ENCODE measurements around the gene MRPL51. TPM values are rescaled to one million over a fixed set of nuclear protein-coding genes. Genes with fewer than 3 reads are reported as not detected.
A peak's percentile ranks its signal among the peaks of the same experiment; 100 is the strongest.
"Not testable (repeated sequence)": the region's sequence is repeated elsewhere in the genome, so short reads cannot be mapped to it uniquely, and the experiment has no call there.

Gene MRPL51
- total and polyA plus RNA-seq, 2 experiments from 2014 or later, result 68.3 to 301 TPM

- H3K9ac ChIP-seq, result no peak overlapping the region
- in situ Hi-C loops (cut with MboI), result no loop called here
- H2AFZ ChIP-seq, result no peak overlapping the region
- no peaks in the 10 kb centered on the region for H3K4me1 ChIP-seq (ENCODE audit: insufficient read depth)
- no peaks in the 10 kb centered on the region for H3K27me3 ChIP-seq (replicated peaks; ENCODE audit: insufficient read depth)
- H3K4me2 ChIP-seq (ENCODE audit: unreplicated experiment), result no peak overlapping the region
- no peaks in the 10 kb centered on the region for H4K20me1 ChIP-seq (ENCODE audit: insufficient read depth)
- H3K9me2 ChIP-seq (ENCODE audit: insufficient read depth), result no peaks in the 10 kb centered on the region
- peaks cover 17% of the 10 kb centered on the region; the same call in 1 of the 2 replicates for H3K36me3 ChIP-seq (ENCODE audit: low read depth)
- 95% methylated on average over 12 of the region's 12 CpGs for WGBS, 2 experiments (ENCODE audit: low coverage in 1 of 2, low lambda C conversion rate in 2 of 2, missing lambda C conversion rate in 2 of 2)
- TF ChIP-seq EZH2phosphoT487 (IDR thresholded peaks at IDR 0.05; ENCODE audit: insufficient read depth, low read depth), result no peak
- TF ChIP-seq EZH2 (IDR thresholded peaks at IDR 0.05; ENCODE audit: insufficient read depth, poor library complexity, severe bottlenecking), result no peak
- no peak overlapping the region for H3K27ac ChIP-seq
- H3K4me3 ChIP-seq, result no peak overlapping the region
- no peaks in the 10 kb centered on the region for H3K9me3 ChIP-seq (ENCODE audit: low read depth)
- DNase-seq, result no peak
- H3K79me2 ChIP-seq (ENCODE audit: insufficient read depth), result peaks cover 54% of the 10 kb centered on the region
- H3F3A ChIP-seq (ENCODE audit: insufficient read depth), result no peaks in the 10 kb centered on the region
Measured at GRCh38 chr12:6507102-6507998, 14.3 kb upstream of the MRPL51 start.

- Histone ChIP-seq H3K9me3 (ENCODE audit: low read depth) (no peaks in the 10 kb centered on the region), H4K20me1 (ENCODE audit: insufficient read depth) (no peaks in the 10 kb centered on the region), H3K27ac (no peak overlapping the region), H3K4me1 (ENCODE audit: insufficient read depth) (0 out of 2 replicates have a peak, but pooled peaks cover 2% of the 10 kb centered on the region), H3K9ac (no peak overlapping the region), H3K27me3 (replicated peaks; ENCODE audit: insufficient read depth) (no peaks in the 10 kb centered on the region), H3F3A (ENCODE audit: insufficient read depth) (no peaks in the 10 kb centered on the region), H3K4me2 (ENCODE audit: unreplicated experiment) (no peak overlapping the region), H3K79me2 (ENCODE audit: insufficient read depth) (peaks cover 80% of the 10 kb centered on the region), H3K9me2 (ENCODE audit: insufficient read depth) (no peaks in the 10 kb centered on the region), H3K4me3 (no peak overlapping the region), H2AFZ (no peak overlapping the region), H3K36me3 (ENCODE audit: low read depth) (peaks cover 22% of the 10 kb centered on the region; the same call in 1 of the 2 replicates)
- DNase-seq, result no peak
- TF ChIP-seq EZH2phosphoT487 (IDR thresholded peaks at IDR 0.05; ENCODE audit: insufficient read depth, low read depth) (no peak), EZH2 (IDR thresholded peaks at IDR 0.05; ENCODE audit: insufficient read depth, poor library complexity, severe bottlenecking) (no peak)
- in situ Hi-C loops (cut with MboI), result no loop called here
- WGBS, 2 experiments (ENCODE audit: low coverage in 1 of 2, low lambda C conversion rate in 2 of 2, missing lambda C conversion rate in 2 of 2), result 85 to 86% methylated on average over 2 of the region's 2 CpGs
Measured at GRCh38 chr12:6500466-6500865, 7.4 kb upstream of the MRPL51 start.

GRCh38 chr12:6497291-6497690, 4.2 kb upstream of the MRPL51 start:
- H3K27ac ChIP-seq; H3K9me3 ChIP-seq (ENCODE audit: low read depth); H3K4me3 ChIP-seq; H4K20me1 ChIP-seq (ENCODE audit: insufficient read depth); H2AFZ ChIP-seq; H3K27me3 ChIP-seq (replicated peaks; ENCODE audit: insufficient read depth); H3K9me2 ChIP-seq (ENCODE audit: insufficient read depth); in situ Hi-C loops (cut with MboI); H3K4me2 ChIP-seq (ENCODE audit: unreplicated experiment); DNase-seq; H3K9ac ChIP-seq: not testable (repeated sequence)
- WGBS, 2 experiments (ENCODE audit: low coverage in 1 of 2, low lambda C conversion rate in 2 of 2, missing lambda C conversion rate in 2 of 2), result 94 to 98% methylated on average over 3 of the region's 3 CpGs
- Histone ChIP-seq H3K4me1 (ENCODE audit: insufficient read depth) (peaks cover 15% of the 10 kb centered on the region), H3K79me2 (ENCODE audit: insufficient read depth) (peaks cover 75% of the 10 kb centered on the region), H3K36me3 (ENCODE audit: low read depth) (peaks cover 22% of the 10 kb centered on the region; the same call in 1 of the 2 replicates), H3F3A (ENCODE audit: insufficient read depth) (peaks cover 12% of the 10 kb centered on the region)

DNA sequence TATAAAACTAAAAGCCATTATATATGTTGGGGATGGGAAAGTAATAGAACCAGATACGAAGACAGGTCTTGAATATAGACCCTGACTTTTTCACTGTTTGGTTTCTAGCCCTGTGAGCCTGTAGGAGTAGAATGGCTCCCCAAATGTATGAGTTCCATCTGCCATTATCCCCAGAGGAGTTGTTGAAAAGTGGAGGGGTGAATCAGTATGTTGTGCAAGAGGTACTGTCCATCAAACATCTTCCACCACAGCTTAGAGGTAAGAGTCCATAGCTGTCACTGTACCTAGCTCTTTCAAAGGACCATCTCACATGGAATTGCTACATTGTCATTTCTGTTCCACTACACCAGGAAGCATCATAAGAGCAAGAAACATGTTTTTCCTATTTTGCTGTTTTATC, 1.9 kb upstream of the MRPL51 start:
- H3K9me2 ChIP-seq (ENCODE audit: insufficient read depth), result no peaks in the 10 kb centered on the region
- no peak overlapping the region for H2AFZ ChIP-seq
- 86 to 96% methylated on average over 1 of the region's 1 CpG for WGBS, 2 experiments (ENCODE audit: low coverage in 1 of 2, low lambda C conversion rate in 2 of 2, missing lambda C conversion rate in 2 of 2)
- peaks cover 18% of the 10 kb centered on the region for H3F3A ChIP-seq (ENCODE audit: insufficient read depth)
- peaks cover 26% of the 10 kb centered on the region; the same call in 1 of the 2 replicates for H3K36me3 ChIP-seq (ENCODE audit: low read depth)
- H3K27ac ChIP-seq, result no peak overlapping the region
- TF ChIP-seq EZH2phosphoT487 (IDR thresholded peaks at IDR 0.05; ENCODE audit: insufficient read depth, low read depth), result no peak
- no peak for TF ChIP-seq EZH2 (IDR thresholded peaks at IDR 0.05; ENCODE audit: insufficient read depth, poor library complexity, severe bottlenecking)
- peak; percentile 14 for DNase-seq
- H3K9me3 ChIP-seq (ENCODE audit: low read depth), result no peaks in the 10 kb centered on the region
- H3K79me2 ChIP-seq (ENCODE audit: insufficient read depth), result peaks cover 68% of the 10 kb centered on the region
- H3K4me1 ChIP-seq (ENCODE audit: insufficient read depth), result peaks cover 21% of the 10 kb centered on the region
- in situ Hi-C loops (cut with MboI), result no loop called here
- H3K27me3 ChIP-seq (replicated peaks; ENCODE audit: insufficient read depth), result no peaks in the 10 kb centered on the region
- no peaks in the 10 kb centered on the region for H4K20me1 ChIP-seq (ENCODE audit: insufficient read depth)
- peak overlapping the region; percentile 83 for H3K4me2 ChIP-seq (ENCODE audit: unreplicated experiment)
- peak overlapping the region; percentile 97; the same call in 1 of the 2 replicates for H3K9ac ChIP-seq
- peak overlapping the region; percentile 98 for H3K4me3 ChIP-seq
